ENCODE results near the gene LRRC19.

LRRC19 gene

DNA sequence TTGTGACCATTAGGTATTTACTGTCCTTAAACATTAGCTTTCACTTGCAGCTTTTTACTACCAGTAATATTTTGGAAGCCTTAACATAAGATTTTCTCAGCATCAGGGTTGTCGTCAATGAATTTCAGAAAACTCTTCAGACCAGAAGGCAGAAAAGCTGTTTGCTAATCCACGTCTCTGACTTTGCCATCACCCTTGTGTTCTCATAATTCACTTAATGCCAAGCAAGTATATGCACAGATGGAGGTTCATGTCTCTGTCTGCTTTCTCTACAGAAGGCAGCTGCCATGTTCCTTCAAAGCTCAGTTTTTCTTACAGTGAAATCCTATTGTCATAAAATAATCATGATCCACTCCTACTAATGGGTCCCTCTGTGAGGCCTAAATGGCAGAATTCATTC is 37.7 kb upstream of the LRRC19 start:
- no peak for TF ChIP-seq MYC (IDR thresholded peaks at IDR 0.05; ENCODE audit: low read depth, low read length)
- TF ChIP-seq, protein P1, sequence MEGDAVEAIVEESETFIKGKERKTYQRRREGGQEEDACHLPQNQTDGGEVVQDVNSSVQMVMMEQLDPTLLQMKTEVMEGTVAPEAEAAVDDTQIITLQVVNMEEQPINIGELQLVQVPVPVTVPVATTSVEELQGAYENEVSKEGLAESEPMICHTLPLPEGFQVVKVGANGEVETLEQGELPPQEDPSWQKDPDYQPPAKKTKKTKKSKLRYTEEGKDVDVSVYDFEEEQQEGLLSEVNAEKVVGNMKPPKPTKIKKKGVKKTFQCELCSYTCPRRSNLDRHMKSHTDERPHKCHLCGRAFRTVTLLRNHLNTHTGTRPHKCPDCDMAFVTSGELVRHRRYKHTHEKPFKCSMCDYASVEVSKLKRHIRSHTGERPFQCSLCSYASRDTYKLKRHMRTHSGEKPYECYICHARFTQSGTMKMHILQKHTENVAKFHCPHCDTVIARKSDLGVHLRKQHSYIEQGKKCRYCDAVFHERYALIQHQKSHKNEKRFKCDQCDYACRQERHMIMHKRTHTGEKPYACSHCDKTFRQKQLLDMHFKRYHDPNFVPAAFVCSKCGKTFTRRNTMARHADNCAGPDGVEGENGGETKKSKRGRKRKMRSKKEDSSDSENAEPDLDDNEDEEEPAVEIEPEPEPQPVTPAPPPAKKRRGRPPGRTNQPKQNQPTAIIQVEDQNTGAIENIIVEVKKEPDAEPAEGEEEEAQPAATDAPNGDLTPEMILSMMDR (IDR thresholded peaks at IDR 0.05; ENCODE audit: low read depth, low read length) = no peak
- TF ChIP-seq, protein P2, sequence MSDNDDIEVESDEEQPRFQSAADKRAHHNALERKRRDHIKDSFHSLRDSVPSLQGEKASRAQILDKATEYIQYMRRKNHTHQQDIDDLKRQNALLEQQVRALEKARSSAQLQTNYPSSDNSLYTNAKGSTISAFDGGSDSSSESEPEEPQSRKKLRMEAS (IDR thresholded peaks at IDR 0.05; ENCODE audit: low read depth, low read length) = no peak
- TF ChIP-seq POLR2A (IDR thresholded peaks at IDR 0.05; ENCODE audit: extremely low read depth, insufficient read length) = no peak
- no peak overlapping the region for H3K4me3 ChIP-seq (ENCODE audit: low read depth, low read length)
- DNase-seq (ENCODE audit: low read depth) = no peak

DNA sequence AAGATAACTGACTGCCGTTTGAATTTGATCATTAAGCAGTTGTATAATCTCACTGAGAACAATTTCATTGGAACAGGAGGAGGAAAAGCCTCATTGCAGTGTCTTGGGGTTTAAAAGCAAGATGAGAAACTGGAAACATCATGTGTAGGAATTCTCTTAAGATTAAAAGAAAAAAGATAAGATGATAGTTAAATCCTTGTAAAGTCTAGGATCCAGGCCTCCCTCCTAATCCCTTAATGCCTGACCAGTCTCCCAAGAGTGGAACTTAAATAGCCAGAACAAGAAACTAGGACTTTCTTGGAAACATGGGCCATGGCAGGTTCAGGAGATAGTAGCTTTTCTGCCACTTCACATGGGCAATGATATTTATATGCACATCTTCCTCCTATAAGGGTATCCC is 37.0 kb upstream of the LRRC19 start:
- TF ChIP-seq MYC (IDR thresholded peaks at IDR 0.05; ENCODE audit: low read depth, low read length) = no peak
- TF ChIP-seq POLR2A (IDR thresholded peaks at IDR 0.05; ENCODE audit: extremely low read depth, insufficient read length) = no peak
- TF ChIP-seq, protein P1 (IDR thresholded peaks at IDR 0.05; ENCODE audit: low read depth, low read length) = no peak
- TF ChIP-seq, protein P2 (IDR thresholded peaks at IDR 0.05; ENCODE audit: low read depth, low read length) = no peak
- H3K4me3 ChIP-seq (ENCODE audit: low read depth, low read length) = no peak overlapping the region
- DNase-seq (ENCODE audit: low read depth) = no peak

- H3K4me3 ChIP-seq (ENCODE audit: low read depth, low read length) = no peak overlapping the region
- no peak for TF ChIP-seq MYC (IDR thresholded peaks at IDR 0.05; ENCODE audit: low read depth, low read length)
- TF ChIP-seq, protein P1 (IDR thresholded peaks at IDR 0.05; ENCODE audit: low read depth, low read length) = no peak
- TF ChIP-seq POLR2A (IDR thresholded peaks at IDR 0.05; ENCODE audit: extremely low read depth, insufficient read length) = no peak
- TF ChIP-seq, protein P2 (IDR thresholded peaks at IDR 0.05; ENCODE audit: low read depth, low read length) = no peak
- no peak for DNase-seq (ENCODE audit: low read depth)
Observed at GRCh38 chr9:27041746-27042145, 36.3 kb upstream of the LRRC19 start.

DNA sequence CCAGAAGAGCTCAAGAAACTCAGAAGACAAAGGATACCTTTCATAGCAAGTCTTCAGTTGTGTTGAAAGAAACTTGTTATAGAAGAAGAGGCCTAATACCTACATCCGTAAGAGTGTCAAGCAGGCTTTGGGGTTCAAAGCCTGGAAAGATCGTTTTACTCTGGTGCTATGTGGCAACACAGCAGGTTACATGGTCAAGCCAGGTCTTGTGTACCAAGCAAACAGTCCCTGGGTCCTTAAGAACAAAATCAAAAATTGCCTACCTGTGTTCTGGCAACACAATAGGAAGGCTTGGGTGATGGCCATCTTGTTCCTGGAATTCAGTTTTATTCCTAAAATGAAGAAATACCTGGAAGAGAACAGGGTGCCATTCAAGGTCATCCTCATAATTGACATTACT is 32.0 kb upstream of the LRRC19 start:
- DNase-seq (ENCODE audit: low read depth) = no peak
- no peak overlapping the region for H3K4me3 ChIP-seq (ENCODE audit: low read depth, low read length)
- TF ChIP-seq, protein P1 (IDR thresholded peaks at IDR 0.05; ENCODE audit: low read depth, low read length) = no peak
- TF ChIP-seq POLR2A (IDR thresholded peaks at IDR 0.05; ENCODE audit: extremely low read depth, insufficient read length) (no peak), MYC (IDR thresholded peaks at IDR 0.05; ENCODE audit: low read depth, low read length) (no peak)
- TF ChIP-seq, protein P2 (IDR thresholded peaks at IDR 0.05; ENCODE audit: low read depth, low read length) = no peak

- H3K4me3 ChIP-seq (ENCODE audit: low read depth, low read length) = no peak overlapping the region
- TF ChIP-seq, protein P1 (IDR thresholded peaks at IDR 0.05; ENCODE audit: low read depth, low read length) = peak; percentile 86
- TF ChIP-seq POLR2A (IDR thresholded peaks at IDR 0.05; ENCODE audit: extremely low read depth, insufficient read length) = no peak
- TF ChIP-seq, protein P2 (IDR thresholded peaks at IDR 0.05; ENCODE audit: low read depth, low read length) = no peak
- peak; percentile 73 for DNase-seq (ENCODE audit: low read depth)
Observed at GRCh38 chr9:27033815-27034403, 28.4 kb upstream of the LRRC19 start.

Measured in NB4 (cell line).